PC-3 (cell line): Measurements from ENCODE around the gene ZMPSTE24. TPM values are rescaled to one million over a fixed set of nuclear protein-coding genes. Genes with fewer than 3 reads are reported as not detected.
"Not testable (repeated sequence)": the region's sequence is repeated elsewhere in the genome, so short reads cannot be mapped to it uniquely, and the experiment has no call there.

Experiments used
- ATAC-seq: fragments of 200-7000 bp; cut with Tn5 transposase; 2 replicates; pipeline ENCODE4 v1.9.1; 2020; ENCODE audit warnings: mild to moderate bottlenecking, moderate library complexity
- BruUV-seq: library from RNA; stranded (reverse); fragments of 400-500 nt; replicated peaks from 2 replicates; lab custom pipeline; 2021; lab: Mats Ljungman, UMichigan
- CTCF ChIA-PET: fragments of 300-600 bp; sonication (Branson Sonifier 250); formaldehyde crosslinking; loops from one replicate; lab custom pipeline; 2022; ENCODE audit warnings: antibody characterized with exemption; lab: Charles Lee
- POLR2A ChIA-PET: fragments of 300-600 bp; sonication (Branson Sonifier 250); formaldehyde crosslinking; loops from one replicate; lab custom pipeline; 2022; ENCODE audit warnings: antibody characterized with exemption; ENCODE audit not compliant: unreplicated experiment; lab: Charles Lee
- DNase-seq: peaks from one replicate; pipeline ENCODE4 v3.0.0-alpha.2; 2015
- H2AFZ ChIP-seq: fragments of 300-600 bp; sonication (generic); 2 replicates; pipeline ENCODE4 v1.6.0; 2016; ENCODE audit warnings: antibody characterized with exemption, low read length
- H3F3A ChIP-seq: fragments of 300-600 bp; sonication (generic); one replicate; pipeline ENCODE4 v1.6.0; 2017; ENCODE audit warnings: antibody characterized with exemption, low read length, control low read depth, mild to moderate bottlenecking; ENCODE audit not compliant: unreplicated experiment
- H3K27ac ChIP-seq: fragments of 300-600 bp; sonication (generic); 2 replicates; pipeline ENCODE4 v1.5.1; 2016; ENCODE audit warnings: mild to moderate bottlenecking, low read length
- H3K27me3 ChIP-seq: fragments of 300-600 bp; sonication (generic); 2 replicates; pipeline ENCODE4 v1.6.1; 2016; ENCODE audit warnings: low read length, mixed read lengths
- H3K36me3 ChIP-seq: fragments of 300-600 bp; sonication (generic); 2 replicates; pipeline ENCODE4 v1.6.1; 2016; ENCODE audit warnings: low read depth, mixed run types, low read length, mixed read lengths
- H3K4me1 ChIP-seq: fragments of 300-600 bp; sonication (generic); 2 replicates; pipeline ENCODE4 v1.5.1; 2016; ENCODE audit warnings: low read length; ENCODE audit not compliant: insufficient read depth
- H3K4me2 ChIP-seq: fragments of 300-600 bp; sonication (generic); 2 replicates; pipeline ENCODE4 v1.6.0; 2016; ENCODE audit warnings: low read length
- H3K4me3 ChIP-seq: fragments of 300-600 bp; sonication (generic); 2 replicates; pipeline ENCODE4 v1.5.1; 2016; ENCODE audit warnings: mild to moderate bottlenecking, low read length, mixed read lengths
- H3K79me2 ChIP-seq: fragments of 300-600 bp; sonication (generic); 2 replicates; pipeline ENCODE4 v1.6.1; 2017; ENCODE audit warnings: low read length, mixed read lengths
- H3K9ac ChIP-seq: fragments of 300-600 bp; sonication (generic); 2 replicates; pipeline ENCODE4 v1.6.0; 2016; ENCODE audit warnings: mild to moderate bottlenecking, low read length
- H3K9me2 ChIP-seq: fragments of 300-600 bp; sonication (generic); replicated peaks from 2 replicates; pipeline ENCODE4 v1.6.1; 2016; ENCODE audit warnings: mixed run types, low read length, mixed read lengths
- H3K9me3 ChIP-seq: fragments of 300-600 bp; sonication (generic); 2 replicates; pipeline ENCODE4 v1.6.1; 2016; ENCODE audit warnings: low read length, mixed read lengths
- H4K20me1 ChIP-seq: fragments of 300-600 bp; sonication (generic); 2 replicates; pipeline ENCODE4 v1.6.1; 2016; ENCODE audit warnings: low read length, mixed read lengths
- CTCF ChIP-seq: fragments of 300-600 bp; sonication (generic); conservative IDR thresholded peaks from 2 replicates; pipeline ENCODE4 v1.5.1; 2017; ENCODE audit warnings: antibody characterized with exemption, low read depth, mild to moderate bottlenecking, low read length
- EZH2 ChIP-seq: fragments of 300-600 bp; sonication (generic); IDR thresholded peaks from one replicate; pipeline ENCODE4 v1.6.1; 2017; ENCODE audit warnings: antibody characterized with exemption, mild to moderate bottlenecking, low read length; ENCODE audit not compliant: unreplicated experiment
- EZH2phosphoT487 ChIP-seq: fragments of 300-600 bp; sonication (generic); IDR thresholded peaks from 2 replicates; pipeline ENCODE4 v1.6.1; 2018; ENCODE audit warnings: mild to moderate bottlenecking, antibody characterized with exemption, low read length, borderline replicate concordance
- intact Hi-C: fragments of 100-400 bp; cut with micrococcal nuclease; formaldehyde crosslinking; loops from 2 replicates; pipeline ENCODE4 v1.9.0; 2023
- total RNA-seq: library from RNA; depleted of rRNA; stranded (reverse); fragments of >200 nt; gene quantifications from 2 replicates; pipeline ENCODE4 v1.2.3, GENCODE V29; 2014

Gene ZMPSTE24
- total RNA-seq, 1 experiment from 2014 or later: 76.1 TPM

DNA sequence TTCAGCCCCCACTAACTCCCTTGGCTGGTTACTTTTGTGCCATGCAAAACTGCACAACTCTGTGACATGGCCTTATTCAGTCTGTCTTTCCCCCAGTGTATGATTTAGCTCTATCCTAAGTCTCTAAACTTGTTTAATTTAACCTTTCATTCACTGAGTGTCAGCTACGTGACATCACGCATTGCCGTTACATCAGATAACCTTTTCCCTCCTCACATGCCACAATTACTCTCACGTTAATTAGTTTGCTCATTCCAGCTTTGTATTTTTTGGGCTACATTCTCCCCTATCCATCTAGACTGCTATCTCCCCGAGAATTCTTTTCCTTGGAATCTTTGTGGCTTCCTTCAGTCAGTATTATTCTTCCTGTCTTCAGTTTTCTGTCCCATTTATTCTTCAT is 39.7 kb upstream of the ZMPSTE24 start:
- H3K79me2 ChIP-seq: no peaks in the 10 kb centered on the region
- H3F3A ChIP-seq: no peaks in the 10 kb centered on the region
- no peak overlapping the region for H3K9ac ChIP-seq
- ATAC-seq (no peak), DNase-seq (no peak)
- no peaks in the 10 kb centered on the region for H3K4me1 ChIP-seq
- intact Hi-C loops: no loop called here
- no peaks in the 10 kb centered on the region for H3K9me3 ChIP-seq
- H3K27me3 ChIP-seq: no peaks in the 10 kb centered on the region
- no peaks in the 10 kb centered on the region for H4K20me1 ChIP-seq
- no peak for TF ChIP-seq EZH2
- TF ChIP-seq EZH2phosphoT487: no peak
- TF ChIP-seq CTCF: no peak
- no TSS peak for BruUV-seq
- H3K9me2 ChIP-seq: no peaks in the 10 kb centered on the region
- no peak overlapping the region for H3K4me3 ChIP-seq
- ChIA-PET CTCF (no interaction called here), POLR2A (no interaction called here)
- H3K27ac ChIP-seq: no peak overlapping the region
- no peak overlapping the region for H2AFZ ChIP-seq
- H3K4me2 ChIP-seq: no peak overlapping the region
- H3K36me3 ChIP-seq: peaks cover 12% of the 10 kb centered on the region; the same call in 1 of the 2 replicates

- H2AFZ ChIP-seq, H3K27ac ChIP-seq, H3K9me2 ChIP-seq, POLR2A ChIA-PET, H3K9me3 ChIP-seq, BruUV-seq, H3K4me3 ChIP-seq, H3K79me2 ChIP-seq, H3K4me2 ChIP-seq, CTCF ChIA-PET, H3K4me1 ChIP-seq, ATAC-seq, H3K27me3 ChIP-seq, H4K20me1 ChIP-seq, intact Hi-C loops, DNase-seq, H3F3A ChIP-seq, H3K9ac ChIP-seq: not testable (repeated sequence)
- peaks cover 14% of the 10 kb centered on the region; the same call in 1 of the 2 replicates for H3K36me3 ChIP-seq
These were observed 36.5 kb upstream of the ZMPSTE24 start for GRCh38 chr1:40221471-40221905.

GRCh38 chr1:40221977-40222772 is 35.9 kb upstream of the ZMPSTE24 start:
- CTCF ChIA-PET: no interaction called here
- H3K79me2 ChIP-seq: no peaks in the 10 kb centered on the region
- H4K20me1 ChIP-seq: no peaks in the 10 kb centered on the region
- H3K36me3 ChIP-seq: peaks cover 14% of the 10 kb centered on the region; the same call in 1 of the 2 replicates
- no peaks in the 10 kb centered on the region for H3K9me2 ChIP-seq
- POLR2A ChIA-PET: no interaction called here
- TF ChIP-seq EZH2phosphoT487 (no peak), CTCF (no peak), EZH2 (no peak)
- no peak overlapping the region for H3K4me3 ChIP-seq
- no peak for ATAC-seq
- no peak overlapping the region for H3K9ac ChIP-seq
- no peaks in the 10 kb centered on the region for H3K9me3 ChIP-seq
- H3F3A ChIP-seq: no peaks in the 10 kb centered on the region
- no peak overlapping the region for H3K27ac ChIP-seq
- intact Hi-C loops: no loop called here
- H3K4me1 ChIP-seq: no peaks in the 10 kb centered on the region
- BruUV-seq: no TSS peak
- no peaks in the 10 kb centered on the region for H3K27me3 ChIP-seq
- H2AFZ ChIP-seq: no peak overlapping the region
- H3K4me2 ChIP-seq: no peak overlapping the region
- no peak for DNase-seq
